Measurements from ENCODE around the gene ATP10B.

DNA sequence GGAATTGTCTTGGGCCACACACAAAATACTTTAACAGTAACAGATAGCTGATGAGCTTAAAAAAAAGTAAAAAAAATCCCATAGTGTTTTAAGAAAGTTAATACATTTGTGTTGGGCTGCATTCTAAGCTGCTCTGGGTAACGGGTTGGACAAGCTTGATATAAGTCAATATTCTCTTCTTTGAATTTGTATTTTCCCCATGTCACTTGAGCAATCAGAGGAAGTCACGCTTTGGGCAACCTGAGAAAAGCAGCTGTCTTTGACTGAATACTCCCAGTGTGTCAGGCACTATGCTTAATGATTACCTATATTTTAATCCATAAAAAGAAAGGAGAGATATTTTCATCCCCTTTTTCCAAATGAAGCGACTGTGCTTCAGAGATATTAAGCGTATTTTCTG is 84.9 kb downstream of the ATP10B start:
- TF ChIP-seq, protein P1, sequence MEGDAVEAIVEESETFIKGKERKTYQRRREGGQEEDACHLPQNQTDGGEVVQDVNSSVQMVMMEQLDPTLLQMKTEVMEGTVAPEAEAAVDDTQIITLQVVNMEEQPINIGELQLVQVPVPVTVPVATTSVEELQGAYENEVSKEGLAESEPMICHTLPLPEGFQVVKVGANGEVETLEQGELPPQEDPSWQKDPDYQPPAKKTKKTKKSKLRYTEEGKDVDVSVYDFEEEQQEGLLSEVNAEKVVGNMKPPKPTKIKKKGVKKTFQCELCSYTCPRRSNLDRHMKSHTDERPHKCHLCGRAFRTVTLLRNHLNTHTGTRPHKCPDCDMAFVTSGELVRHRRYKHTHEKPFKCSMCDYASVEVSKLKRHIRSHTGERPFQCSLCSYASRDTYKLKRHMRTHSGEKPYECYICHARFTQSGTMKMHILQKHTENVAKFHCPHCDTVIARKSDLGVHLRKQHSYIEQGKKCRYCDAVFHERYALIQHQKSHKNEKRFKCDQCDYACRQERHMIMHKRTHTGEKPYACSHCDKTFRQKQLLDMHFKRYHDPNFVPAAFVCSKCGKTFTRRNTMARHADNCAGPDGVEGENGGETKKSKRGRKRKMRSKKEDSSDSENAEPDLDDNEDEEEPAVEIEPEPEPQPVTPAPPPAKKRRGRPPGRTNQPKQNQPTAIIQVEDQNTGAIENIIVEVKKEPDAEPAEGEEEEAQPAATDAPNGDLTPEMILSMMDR (IDR thresholded peaks at IDR 0.05) = no peak
- TF ChIP-seq POLR2A (IDR thresholded peaks at IDR 0.05) = no peak
